Measurements from ENCODE around the gene EWSR1.

DNA sequence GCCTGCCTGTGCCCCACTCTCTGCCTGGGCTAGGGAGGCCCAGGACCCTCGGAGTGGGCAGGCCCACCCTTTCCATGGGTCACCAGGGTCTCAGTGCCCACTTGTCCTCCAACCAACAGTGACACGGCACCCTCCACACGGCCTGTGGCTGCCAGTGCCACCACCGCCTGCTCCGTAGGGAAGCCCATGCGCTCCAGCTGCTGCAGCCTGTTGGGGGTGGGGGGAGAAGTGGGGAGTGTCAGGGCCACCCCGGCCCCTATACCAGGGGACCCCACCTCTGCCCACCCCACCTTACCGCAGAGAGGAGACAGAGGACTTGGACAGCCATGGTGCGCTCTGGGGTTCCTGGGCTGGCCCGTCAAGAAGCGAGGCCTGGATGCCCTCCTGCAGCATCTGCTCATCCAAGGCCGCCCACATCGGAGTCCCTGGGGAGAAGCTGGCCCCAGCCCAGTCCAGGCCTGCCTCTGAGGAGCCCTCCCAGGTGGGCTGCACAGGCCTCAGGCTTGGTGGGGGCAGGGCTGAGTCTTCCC, 8.0 kb upstream of the EWSR1 start:
- TF ChIP-seq, protein P1, sequence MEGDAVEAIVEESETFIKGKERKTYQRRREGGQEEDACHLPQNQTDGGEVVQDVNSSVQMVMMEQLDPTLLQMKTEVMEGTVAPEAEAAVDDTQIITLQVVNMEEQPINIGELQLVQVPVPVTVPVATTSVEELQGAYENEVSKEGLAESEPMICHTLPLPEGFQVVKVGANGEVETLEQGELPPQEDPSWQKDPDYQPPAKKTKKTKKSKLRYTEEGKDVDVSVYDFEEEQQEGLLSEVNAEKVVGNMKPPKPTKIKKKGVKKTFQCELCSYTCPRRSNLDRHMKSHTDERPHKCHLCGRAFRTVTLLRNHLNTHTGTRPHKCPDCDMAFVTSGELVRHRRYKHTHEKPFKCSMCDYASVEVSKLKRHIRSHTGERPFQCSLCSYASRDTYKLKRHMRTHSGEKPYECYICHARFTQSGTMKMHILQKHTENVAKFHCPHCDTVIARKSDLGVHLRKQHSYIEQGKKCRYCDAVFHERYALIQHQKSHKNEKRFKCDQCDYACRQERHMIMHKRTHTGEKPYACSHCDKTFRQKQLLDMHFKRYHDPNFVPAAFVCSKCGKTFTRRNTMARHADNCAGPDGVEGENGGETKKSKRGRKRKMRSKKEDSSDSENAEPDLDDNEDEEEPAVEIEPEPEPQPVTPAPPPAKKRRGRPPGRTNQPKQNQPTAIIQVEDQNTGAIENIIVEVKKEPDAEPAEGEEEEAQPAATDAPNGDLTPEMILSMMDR (conservative IDR thresholded peaks at IDR 0.05; ENCODE audit: low read length), result no peak
- TF ChIP-seq EZH2phosphoT487 (IDR thresholded peaks at IDR 0.05; ENCODE audit: borderline replicate concordance), result no peak

All from Loucy (cell line).